ENCODE data around the gene PNLIPRP3.

PNLIPRP3 gene

DNA sequence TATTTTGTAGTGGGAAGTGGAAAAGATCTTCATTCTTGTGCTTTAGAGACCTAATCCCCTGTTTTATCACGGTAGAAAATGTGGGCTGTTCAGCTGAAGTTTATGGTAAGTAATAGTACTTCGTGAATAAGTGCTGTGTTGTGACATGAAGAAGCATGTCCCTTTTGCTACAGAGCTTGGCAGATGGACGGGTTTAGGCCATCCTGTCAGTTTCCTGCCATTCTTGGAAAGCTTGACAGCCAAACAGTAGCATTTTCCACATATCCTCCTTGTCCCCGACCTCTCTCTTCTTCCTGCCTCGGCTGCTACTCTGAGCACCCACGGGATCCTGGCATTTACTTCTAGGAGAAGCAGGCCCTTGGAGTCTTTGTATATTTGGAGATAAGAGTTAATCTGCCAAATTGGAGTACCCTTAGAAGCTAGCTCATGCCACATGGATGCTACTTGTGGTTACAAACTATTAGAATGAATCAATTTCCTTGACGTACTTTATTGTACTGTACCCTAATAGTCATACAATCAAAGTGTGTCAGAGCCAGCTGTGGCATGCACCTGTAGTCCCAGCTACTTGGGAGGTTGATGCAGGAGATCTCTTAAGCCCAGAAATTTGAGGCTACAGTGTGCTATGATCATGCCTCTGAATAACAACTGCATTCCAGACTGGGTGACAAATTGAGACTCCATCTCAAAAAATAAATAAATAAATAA, 39.2 kb downstream of the PNLIPRP3 start:
- Histone ChIP-seq H3K4me3 (ENCODE audit: low read depth, low read length, poor library complexity, severe bottlenecking) (no peak overlapping the region), H3K4me1 (ENCODE audit: insufficient read depth, low read length, severe bottlenecking) (no peaks in the 10 kb centered on the region), H3K27me3 (ENCODE audit: insufficient read depth, low read length) (no peaks in the 10 kb centered on the region), H3K27ac (ENCODE audit: low read depth, low read length, poor library complexity, severe bottlenecking) (no peak overlapping the region), H3K9me3 (ENCODE audit: low read length) (no peaks in the 10 kb centered on the region), H3K9ac (ENCODE audit: low read length) (no peak overlapping the region), H4K20me1 (ENCODE audit: insufficient read depth, low read length) (no peaks in the 10 kb centered on the region), H3K4me2 (ENCODE audit: low read length) (no peak overlapping the region), H3K79me2 (ENCODE audit: insufficient read depth, low read length) (no peaks in the 10 kb centered on the region), H2AFZ (ENCODE audit: low read length) (no peak overlapping the region), H3F3A (ENCODE audit: insufficient read depth, low read length) (no peaks in the 10 kb centered on the region), H3K36me3 (ENCODE audit: insufficient read depth, low read length) (no peaks in the 10 kb centered on the region), H3K9me2 (ENCODE audit: low read depth, low read length) (no peaks in the 10 kb centered on the region)
- no peak for TF ChIP-seq EZH2 (IDR thresholded peaks at IDR 0.05; ENCODE audit: borderline replicate concordance, low read length)
- TF ChIP-seq, protein P1, sequence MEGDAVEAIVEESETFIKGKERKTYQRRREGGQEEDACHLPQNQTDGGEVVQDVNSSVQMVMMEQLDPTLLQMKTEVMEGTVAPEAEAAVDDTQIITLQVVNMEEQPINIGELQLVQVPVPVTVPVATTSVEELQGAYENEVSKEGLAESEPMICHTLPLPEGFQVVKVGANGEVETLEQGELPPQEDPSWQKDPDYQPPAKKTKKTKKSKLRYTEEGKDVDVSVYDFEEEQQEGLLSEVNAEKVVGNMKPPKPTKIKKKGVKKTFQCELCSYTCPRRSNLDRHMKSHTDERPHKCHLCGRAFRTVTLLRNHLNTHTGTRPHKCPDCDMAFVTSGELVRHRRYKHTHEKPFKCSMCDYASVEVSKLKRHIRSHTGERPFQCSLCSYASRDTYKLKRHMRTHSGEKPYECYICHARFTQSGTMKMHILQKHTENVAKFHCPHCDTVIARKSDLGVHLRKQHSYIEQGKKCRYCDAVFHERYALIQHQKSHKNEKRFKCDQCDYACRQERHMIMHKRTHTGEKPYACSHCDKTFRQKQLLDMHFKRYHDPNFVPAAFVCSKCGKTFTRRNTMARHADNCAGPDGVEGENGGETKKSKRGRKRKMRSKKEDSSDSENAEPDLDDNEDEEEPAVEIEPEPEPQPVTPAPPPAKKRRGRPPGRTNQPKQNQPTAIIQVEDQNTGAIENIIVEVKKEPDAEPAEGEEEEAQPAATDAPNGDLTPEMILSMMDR (IDR thresholded peaks at IDR 0.05; ENCODE audit: low read length), result no peak

DNA sequence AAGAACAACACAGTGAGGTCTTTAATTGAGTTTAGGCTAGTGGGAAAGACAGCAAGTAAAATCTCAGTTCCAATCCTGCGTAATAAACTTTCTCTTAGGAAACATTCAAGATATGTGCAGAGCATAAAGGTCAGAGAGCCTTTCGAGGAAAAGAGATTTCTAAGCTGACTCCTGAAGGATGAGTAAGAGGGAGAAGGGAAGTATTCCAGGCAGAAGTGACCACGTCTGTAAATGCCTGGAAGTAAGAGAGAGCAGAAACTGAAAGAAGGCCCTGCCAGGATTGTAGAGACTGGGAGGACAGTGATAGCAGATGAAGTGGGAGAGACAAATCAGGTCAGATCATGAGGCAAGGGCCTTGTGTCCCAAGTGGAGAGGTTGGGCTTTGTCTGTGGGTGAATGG, 41.8 kb downstream of the PNLIPRP3 start:
- no peak overlapping the region for H2AFZ ChIP-seq (ENCODE audit: low read length)
- H3K4me1 ChIP-seq (ENCODE audit: insufficient read depth, low read length, severe bottlenecking), result no peaks in the 10 kb centered on the region
- TF ChIP-seq, protein P1 (IDR thresholded peaks at IDR 0.05; ENCODE audit: low read length), result no peak
- TF ChIP-seq EZH2 (IDR thresholded peaks at IDR 0.05; ENCODE audit: borderline replicate concordance, low read length), result no peak
- H3K36me3 ChIP-seq (ENCODE audit: insufficient read depth, low read length), result no peaks in the 10 kb centered on the region
- H3K4me3 ChIP-seq (ENCODE audit: low read depth, low read length, poor library complexity, severe bottlenecking), result no peak overlapping the region
- no peaks in the 10 kb centered on the region for H3K79me2 ChIP-seq (ENCODE audit: insufficient read depth, low read length)
- no peak overlapping the region for H3K4me2 ChIP-seq (ENCODE audit: low read length)
- no peaks in the 10 kb centered on the region for H3K9me3 ChIP-seq (ENCODE audit: low read length)
- H3K27me3 ChIP-seq (ENCODE audit: insufficient read depth, low read length), result no peaks in the 10 kb centered on the region
- H3F3A ChIP-seq (ENCODE audit: insufficient read depth, low read length), result no peaks in the 10 kb centered on the region
- H3K9ac ChIP-seq (ENCODE audit: low read length), result no peak overlapping the region
- H4K20me1 ChIP-seq (ENCODE audit: insufficient read depth, low read length), result no peaks in the 10 kb centered on the region
- no peak overlapping the region for H3K27ac ChIP-seq (ENCODE audit: low read depth, low read length, poor library complexity, severe bottlenecking)
- H3K9me2 ChIP-seq (ENCODE audit: low read depth, low read length), result no peaks in the 10 kb centered on the region

- Histone ChIP-seq H3K4me2 (ENCODE audit: low read length) (no peak overlapping the region), H2AFZ (ENCODE audit: low read length) (no peak overlapping the region), H3K9me3 (ENCODE audit: low read length) (no peaks in the 10 kb centered on the region), H3F3A (ENCODE audit: insufficient read depth, low read length) (no peaks in the 10 kb centered on the region), H3K27ac (ENCODE audit: low read depth, low read length, poor library complexity, severe bottlenecking) (no peak overlapping the region), H3K27me3 (ENCODE audit: insufficient read depth, low read length) (no peaks in the 10 kb centered on the region), H3K4me1 (ENCODE audit: insufficient read depth, low read length, severe bottlenecking) (no peaks in the 10 kb centered on the region), H3K79me2 (ENCODE audit: insufficient read depth, low read length) (no peaks in the 10 kb centered on the region), H4K20me1 (ENCODE audit: insufficient read depth, low read length) (no peaks in the 10 kb centered on the region), H3K4me3 (ENCODE audit: low read depth, low read length, poor library complexity, severe bottlenecking) (no peak overlapping the region), H3K9me2 (ENCODE audit: low read depth, low read length) (no peaks in the 10 kb centered on the region), H3K9ac (ENCODE audit: low read length) (no peak overlapping the region), H3K36me3 (ENCODE audit: insufficient read depth, low read length) (no peaks in the 10 kb centered on the region)
- no peak for TF ChIP-seq EZH2 (IDR thresholded peaks at IDR 0.05; ENCODE audit: borderline replicate concordance, low read length)
Observed at GRCh38 chr10:116470071-116470470, 42.4 kb downstream of the PNLIPRP3 start.
